RCC 7860 (cell line): ENCODE measurements around the gene TIMP2.
"Not testable (repeated sequence)": the region's sequence is repeated elsewhere in the genome, so short reads cannot be mapped to it uniquely, and the experiment has no call there.

Source experiments
- DNase-seq: peaks from one replicate; pipeline ENCODE4 v3.0.0-alpha.2; 2015; ENCODE audit warnings: low spot score
- FAIRE-seq: peaks from 2 replicates; lab custom pipeline; 2012; peaks lifted over from hg19 to GRCh38; lab: Jason Lieb, UNC

Gene TIMP2

DNA sequence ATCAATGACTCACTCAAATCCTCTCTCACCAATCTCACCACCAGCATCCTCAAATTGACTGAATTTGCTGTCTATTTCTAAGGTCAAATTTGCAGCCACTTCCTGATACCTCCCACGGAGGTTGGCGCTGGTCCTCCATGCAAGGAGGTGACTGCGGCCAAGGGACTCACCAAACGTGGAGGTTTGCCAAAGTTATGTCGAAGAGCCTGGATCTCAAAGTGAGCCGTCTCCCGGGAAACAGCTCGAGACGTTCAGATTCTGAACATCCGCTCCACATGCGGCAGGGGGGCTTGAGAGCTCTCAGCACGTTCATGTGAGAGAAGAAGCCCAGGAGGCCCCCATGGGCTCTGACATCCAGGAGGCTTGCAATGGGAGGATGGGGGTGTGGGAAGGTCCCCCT, 31.9 kb upstream of the TIMP2 start:
- DNase-seq (peak; percentile 51), FAIRE-seq (peak; percentile 7)

DNA sequence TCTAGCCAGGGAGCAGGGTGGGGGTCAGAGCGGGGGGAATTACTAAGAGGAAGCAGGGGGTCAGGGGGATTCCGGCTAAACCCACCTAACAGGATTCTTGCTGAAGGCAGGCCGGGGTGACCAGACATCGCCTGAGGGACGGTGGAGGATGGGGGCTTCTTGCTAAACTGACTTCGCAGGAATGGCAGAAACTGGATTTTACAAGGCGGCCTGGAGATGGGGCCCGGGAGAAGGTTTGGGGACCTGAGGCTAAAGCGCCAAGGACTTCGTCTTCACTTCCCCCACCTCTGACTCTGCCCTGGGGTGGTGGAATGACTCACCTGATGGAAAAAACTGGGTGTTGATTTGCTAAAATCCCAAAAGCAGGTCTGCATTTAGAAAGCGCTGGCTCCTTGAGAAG, 31.1 kb upstream of the TIMP2 start:
- FAIRE-seq = no peak
- DNase-seq = no peak

DNA sequence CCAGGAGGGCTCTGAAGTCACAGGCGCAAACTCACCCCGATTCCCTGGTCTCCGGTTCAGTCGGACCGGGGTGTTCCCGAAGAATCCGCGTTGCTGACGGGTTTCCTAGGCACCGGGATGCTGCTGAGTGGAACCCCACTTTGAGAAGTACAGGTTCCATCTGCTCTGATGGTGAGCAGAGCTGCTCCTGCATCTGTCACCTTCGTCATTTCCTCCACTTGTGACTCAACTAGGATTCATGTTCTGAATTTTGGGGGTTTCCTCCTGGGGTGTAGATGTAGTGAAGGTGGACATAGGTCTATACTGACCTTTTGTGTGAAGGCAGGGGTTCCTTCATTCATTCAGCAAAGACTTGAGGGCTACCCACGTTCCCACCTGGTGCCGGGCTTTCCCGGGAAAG, 29.5 kb upstream of the TIMP2 start:
- DNase-seq = no peak
- FAIRE-seq = no peak

DNA sequence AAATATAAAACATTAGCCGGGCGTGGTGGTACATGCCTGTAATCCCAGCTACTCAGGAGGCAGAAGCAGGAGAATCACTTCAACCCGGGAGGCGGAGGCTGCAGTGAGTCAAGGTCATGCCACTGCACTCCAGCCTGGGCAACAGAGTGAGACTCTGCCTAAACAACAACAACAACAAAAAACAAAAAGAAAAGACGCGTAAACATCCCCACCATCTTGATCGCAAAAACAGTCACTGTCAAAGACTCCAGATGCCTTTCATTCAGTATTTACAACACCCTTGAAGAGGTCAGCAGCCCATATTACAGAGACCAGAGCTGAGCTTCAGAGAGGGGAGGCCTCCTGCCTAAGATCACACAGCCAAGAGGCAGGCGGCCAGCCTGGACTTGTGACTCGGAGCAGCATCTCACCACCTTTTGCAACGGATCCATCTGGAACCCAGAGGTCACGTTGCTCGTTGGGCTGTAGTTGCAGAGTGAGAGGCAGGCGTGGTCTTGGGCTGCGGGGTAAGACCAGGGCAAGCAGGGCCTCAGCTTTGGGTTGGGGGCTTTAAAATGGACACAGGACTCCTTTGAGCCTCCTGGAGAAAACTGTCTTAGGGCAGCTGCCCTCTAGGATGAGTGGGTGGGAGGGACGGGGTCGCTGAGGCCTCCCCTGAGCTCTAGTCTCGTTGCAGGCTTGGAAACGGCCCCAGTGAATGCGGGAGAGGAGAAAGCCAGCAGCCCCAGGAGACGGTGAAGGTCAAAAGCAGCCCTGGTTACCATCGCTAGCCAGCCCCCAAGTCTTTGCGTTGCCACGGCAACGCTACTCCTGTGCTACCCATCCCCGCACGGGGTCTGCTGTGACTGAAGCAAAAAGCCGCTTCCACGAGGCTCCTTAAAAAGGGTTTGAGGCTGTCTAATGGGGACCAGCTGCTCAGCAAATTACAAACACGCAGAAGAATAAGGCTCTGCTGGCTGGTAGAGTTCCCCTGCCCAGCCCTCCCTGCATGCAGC, 28.5 kb upstream of the TIMP2 start:
- DNase-seq = no peak
- no peak for FAIRE-seq

DNA sequence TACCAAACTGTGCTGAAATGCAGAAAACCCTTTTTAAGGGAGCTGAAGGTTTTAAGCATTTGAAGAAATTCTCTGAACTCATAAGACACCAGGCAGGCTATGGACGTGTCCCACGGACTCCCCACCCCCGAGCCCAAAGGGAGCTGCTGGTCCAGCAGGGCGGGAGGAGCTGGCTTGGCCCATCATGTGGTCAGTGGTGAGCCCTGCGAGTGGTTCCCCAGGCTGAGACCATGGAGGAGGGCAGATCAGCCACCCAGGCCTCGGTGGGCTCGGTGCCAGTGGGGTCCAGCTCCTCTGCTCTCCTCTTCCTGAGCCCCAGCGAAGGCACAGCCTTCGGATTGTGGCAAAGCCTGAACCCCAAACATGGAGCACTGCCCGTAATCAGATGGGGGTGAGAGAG, 27.5 kb upstream of the TIMP2 start:
- FAIRE-seq (no peak), DNase-seq (no peak)

DNA sequence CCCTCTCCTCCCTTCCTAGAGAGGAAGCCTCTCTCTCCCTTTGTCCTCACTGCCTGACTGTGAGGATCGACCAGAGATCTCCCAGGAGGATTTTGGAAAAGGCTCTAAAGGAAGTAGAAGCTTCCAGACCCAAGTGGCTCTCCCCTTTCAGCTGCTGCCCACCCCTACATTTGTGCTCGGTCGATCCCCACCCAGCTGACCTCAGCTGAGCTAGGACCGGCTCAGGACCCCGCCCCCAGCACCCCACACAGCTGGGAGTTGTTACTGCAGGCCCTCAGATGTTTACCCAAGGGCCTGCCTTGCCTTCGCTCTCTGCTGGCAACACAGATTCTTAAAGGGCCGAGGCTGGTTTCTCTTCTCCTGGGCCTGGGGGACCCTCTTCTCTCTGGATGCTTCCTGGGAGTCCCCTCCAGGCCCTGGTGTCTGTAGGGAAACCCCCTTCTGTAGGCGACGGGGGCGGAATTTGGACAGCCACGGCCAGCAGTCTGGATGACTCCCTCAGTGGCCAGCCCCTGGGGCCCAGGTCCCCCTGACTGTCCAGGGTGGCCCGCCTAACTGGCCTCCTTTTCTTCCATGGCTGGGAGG, 26.9 kb upstream of the TIMP2 start:
- DNase-seq = no peak
- no peak for FAIRE-seq

DNA sequence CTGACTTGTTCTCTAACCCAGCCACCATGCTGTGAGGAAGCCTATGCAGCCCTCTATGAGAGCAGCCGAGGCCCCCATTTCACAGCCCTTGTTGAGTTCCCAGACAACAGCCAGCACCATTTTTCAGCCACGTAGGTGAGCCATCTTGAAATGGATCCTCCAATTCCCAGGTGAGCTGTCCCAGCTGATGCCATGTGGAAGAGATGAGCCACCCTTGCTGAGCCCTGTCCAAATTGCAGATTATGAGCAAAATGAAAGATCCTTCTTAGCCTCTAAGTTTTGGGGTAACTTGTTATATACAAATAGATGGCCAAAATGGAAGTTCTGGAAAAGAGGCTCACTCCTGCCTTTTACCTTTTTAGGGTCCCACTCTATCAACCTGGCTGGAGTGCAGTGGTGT, 25.7 kb upstream of the TIMP2 start:
- DNase-seq = no peak
- FAIRE-seq = no peak

DNA sequence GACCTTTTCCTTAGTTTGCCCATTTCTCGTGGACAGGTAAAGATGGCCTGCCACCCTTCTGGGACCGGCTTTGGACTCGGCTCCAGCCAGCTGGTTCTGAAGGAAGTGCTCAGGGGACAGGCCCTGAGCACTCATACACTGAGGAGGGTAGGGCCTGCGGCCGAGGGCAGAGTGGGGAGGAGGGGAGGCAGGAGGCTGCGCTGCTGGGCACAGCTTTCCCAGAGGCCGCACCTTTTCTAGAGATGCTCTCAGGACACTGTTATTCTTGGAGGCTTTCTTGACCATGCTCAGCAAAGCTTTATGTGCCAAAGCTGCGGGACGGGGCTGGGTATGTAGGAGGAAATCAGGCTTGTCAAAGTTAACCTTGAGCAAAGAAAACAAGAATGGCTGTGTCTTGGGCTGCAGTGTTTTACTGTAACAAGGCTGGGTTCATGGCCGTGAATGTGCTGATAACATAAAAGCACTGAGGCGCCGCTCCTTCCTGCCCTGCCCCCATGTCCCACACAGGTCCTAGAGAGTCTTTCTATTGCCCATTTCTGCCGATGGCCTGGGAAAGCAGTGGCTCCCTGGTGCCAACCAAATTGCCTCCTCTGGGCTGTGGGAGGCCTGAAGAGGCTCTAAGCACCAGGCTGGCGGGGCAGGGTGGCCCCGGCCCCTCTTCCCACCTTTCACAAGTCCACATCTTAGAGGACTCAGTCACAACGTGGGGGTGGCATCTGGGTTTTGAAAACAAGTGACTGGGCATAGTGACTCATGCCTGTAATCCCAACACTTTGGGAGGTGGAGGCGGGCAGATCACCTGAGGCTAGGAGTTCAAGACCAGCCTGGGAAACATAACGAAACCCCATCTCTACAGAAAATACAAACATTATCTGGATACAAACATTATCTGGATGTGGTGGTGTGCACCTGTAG, 22.3 kb upstream of the TIMP2 start:
- DNase-seq (no peak), FAIRE-seq (no peak)

DNA sequence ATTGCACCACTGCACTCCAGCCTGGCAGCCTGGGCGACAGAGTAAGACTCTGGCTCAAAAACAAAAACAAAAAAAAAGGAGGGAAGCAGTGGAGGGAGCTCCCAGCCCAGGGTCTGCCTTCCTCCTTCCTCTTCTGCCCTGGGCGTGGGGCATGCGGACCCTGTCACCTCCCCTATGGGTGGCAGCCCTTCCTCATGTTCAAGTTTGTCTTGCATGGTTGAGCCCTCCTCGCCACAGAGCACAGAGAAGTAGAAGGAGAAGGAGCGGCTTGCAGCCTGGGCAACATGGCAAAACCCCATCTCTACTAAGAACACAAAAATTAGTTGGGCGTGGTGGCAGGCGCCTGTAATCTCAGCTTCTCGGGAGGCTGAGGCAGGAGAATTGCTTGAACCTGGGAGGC, 21.4 kb upstream of the TIMP2 start:
- DNase-seq (no peak), FAIRE-seq (no peak)

DNA sequence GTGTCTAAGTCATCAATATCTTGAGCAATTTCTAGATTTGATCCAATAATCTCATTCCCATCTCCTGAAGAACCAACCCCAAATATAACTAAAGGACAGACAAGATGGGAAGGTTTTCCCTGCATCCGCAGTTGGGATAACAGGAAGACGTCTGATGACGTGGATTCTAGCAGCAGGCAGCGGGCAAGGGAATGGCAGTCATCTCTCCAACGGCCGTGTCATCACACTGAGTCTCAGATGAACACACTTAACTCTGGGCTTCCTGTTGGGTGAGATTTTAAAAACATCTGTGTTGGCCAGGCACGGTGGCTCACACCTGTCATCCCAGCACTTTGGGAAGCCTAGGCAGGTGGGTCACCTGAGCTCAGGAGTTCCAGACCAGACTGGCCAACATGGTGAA, 20.9 kb upstream of the TIMP2 start:
- FAIRE-seq (no peak), DNase-seq (no peak)

DNA sequence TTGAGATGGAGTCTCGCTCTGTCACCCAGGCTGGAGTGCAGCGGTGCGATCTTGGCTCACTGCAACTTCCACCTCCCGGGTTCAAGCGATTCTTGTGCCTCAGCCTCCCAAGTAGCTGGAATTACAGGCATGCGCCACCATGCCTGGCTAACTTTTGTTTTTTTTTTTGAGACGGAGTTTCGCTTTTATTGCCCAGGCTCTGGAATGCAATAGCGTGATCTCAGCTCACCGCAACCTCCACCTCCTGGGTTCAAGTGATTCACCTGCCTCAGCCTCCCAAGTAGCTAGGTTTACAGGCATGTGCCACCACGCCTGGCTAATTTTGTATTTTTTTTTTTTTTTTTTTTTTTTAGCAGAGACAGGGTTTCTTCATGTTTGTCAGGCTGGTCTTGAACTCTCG, 20.3 kb upstream of the TIMP2 start:
- not testable (repeated sequence) for DNase-seq, FAIRE-seq

DNA sequence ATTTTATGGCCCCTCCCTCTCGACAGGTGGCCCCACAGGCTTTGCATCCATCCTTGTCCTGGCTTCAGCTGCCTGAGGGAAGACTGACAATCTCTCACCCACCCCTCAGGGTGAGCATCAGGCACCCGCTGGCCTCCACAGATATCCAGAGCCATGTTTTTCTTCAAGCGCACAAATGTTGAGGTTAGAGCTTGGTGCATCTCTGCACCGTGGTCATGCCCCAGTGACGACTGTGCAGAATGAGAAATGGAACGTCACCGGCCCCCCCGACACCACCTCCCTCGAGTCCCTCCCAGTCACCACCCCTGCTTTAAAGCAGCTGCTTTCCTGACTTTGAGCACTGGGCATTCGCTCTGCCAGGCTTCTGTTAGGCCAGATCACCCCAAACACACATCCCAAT, 19.8 kb upstream of the TIMP2 start:
- FAIRE-seq (no peak), DNase-seq (no peak)

DNA sequence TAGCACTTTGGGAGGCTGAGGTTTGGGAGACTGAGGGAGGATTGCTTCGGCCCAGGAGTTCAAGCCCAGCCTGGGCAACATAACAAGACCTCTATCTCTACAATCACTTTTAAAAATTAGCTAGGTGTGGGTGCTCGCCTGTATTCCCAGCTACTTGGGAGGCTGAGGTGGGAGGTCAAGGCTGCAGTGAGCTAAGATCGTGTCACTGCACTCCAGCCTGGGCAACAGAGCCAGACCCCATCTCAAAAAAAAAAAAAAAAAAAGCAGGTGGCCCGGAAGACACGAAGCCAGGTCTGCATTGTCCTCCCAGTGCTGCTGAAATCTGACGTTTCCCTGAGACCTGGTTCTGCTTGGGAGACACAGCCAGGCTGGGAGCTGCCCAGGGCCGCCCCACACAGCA, 18.8 kb upstream of the TIMP2 start:
- no peak for DNase-seq
- FAIRE-seq = no peak

DNA sequence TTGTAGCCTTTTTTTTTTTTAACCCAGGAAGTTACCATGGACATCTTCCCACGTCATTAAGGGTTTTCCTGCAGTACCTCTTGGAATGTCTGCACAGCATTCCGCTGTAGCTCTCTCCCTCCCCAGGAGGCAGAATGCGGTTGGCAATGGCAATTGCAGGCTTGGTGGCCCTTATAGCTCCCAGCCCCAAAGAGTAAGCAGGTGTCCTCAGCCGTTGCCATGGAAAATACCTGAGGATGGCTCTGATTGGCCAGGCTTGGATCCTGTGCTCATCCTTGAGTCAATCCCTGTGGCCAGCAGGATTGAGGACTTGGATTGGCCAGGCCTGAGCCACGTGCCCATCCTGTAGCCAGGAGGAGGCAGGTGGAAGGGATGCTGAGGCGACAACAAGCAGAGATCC, 15.5 kb upstream of the TIMP2 start:
- FAIRE-seq (no peak), DNase-seq (no peak)

DNA sequence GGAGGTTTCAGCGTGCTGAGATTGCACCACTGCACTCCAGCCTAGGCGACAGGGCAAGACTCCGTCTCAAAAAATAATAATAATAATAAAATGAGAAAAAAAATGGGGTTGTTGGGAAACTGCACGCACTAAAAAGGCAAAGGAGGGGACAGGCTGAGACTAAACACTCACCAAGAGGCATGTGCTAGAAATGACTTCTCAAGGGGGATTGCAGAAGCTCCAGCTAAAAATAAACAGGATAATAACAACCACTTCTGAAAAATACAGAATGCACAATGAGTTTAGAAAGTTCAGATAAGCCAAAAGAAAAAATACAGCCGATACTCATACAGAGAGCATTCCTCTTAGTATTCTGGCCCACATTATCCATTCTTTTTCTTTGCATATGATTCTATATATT, 15.1 kb upstream of the TIMP2 start:
- DNase-seq (no peak), FAIRE-seq (no peak)

DNA sequence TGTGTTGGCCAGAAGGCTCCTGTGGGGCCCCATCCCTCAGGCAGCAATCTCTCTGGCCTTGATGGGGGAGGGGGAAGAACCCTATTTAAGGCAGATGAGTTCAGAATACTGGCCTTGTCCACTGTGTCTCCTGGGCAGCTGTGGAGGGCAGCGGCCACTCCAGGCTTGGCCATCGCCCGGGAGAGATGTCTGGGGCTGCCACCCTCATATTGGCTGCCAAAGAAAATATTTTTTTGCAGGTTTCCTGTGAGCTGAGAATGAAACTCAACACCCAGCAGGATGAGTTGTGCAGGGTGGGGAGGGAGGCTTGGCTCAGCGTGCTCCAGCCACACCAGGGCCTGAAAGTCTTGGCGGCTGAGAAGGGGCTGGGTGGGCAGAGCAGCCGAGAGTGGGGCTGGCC, 14.4 kb upstream of the TIMP2 start:
- FAIRE-seq = no peak
- DNase-seq = no peak

DNA sequence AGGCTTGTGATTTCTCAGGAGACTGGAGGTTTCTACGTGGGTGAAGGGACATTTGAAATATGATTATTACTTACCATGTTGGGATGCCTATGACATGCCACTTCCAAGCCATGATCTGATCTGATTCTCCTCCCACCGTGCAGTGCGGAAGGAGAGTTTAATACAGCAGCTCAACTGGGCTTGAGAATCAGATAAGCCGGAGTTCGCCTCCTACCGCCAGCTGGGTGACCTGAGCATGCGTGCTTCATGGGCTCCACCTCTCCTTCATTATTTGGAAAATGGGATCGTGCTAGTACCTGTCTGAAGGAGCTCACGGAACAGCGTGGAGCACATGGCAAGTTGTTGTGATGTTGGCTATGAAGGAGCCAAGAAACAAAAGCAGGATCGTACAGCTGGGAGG, 12.4 kb upstream of the TIMP2 start:
- FAIRE-seq (no peak), DNase-seq (no peak)

DNA sequence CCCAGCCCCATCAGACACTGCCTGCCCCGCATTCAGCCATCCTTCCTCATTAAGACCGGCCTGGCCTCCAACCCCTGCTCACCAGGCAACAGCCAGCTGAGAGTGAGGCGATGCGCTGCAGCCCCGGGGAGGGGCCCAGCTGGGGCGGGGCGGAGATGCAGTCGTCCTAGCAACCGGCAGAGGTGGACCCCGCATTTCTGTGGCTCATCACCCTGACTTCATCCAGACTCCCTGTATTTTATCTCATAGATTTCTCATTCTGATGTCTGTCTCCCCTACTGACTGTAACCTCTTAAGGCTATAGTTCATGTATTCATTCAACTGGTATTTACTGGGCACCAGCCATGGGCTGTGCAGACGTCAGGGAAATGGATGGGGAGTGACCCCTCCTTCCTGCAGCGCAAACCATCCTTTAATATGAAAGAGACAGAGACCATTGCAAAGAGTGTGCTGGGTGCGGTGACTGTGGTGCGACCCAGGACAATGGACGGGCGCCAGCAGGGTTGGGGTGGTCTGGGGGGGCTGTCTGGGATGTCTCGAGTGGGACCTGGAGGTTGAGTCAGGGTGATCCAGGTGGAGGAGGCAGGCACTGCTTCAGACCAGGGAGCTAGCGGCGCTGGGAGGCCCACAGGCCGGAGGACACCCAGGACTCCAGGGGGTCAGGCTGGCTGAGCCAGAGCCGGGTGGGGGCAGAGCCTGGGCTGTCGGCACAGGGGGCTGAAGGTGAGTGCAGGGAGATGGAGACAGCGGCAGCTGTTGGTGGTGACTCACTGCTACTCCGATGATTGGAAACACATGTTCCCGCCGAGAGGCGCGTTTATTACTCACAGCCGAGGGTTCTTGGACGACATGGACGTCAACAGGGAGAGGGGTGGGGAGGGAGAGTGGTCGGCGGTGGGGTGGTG, 10.5 kb upstream of the TIMP2 start:
- FAIRE-seq = no peak
- peak; percentile 58 for DNase-seq

DNA sequence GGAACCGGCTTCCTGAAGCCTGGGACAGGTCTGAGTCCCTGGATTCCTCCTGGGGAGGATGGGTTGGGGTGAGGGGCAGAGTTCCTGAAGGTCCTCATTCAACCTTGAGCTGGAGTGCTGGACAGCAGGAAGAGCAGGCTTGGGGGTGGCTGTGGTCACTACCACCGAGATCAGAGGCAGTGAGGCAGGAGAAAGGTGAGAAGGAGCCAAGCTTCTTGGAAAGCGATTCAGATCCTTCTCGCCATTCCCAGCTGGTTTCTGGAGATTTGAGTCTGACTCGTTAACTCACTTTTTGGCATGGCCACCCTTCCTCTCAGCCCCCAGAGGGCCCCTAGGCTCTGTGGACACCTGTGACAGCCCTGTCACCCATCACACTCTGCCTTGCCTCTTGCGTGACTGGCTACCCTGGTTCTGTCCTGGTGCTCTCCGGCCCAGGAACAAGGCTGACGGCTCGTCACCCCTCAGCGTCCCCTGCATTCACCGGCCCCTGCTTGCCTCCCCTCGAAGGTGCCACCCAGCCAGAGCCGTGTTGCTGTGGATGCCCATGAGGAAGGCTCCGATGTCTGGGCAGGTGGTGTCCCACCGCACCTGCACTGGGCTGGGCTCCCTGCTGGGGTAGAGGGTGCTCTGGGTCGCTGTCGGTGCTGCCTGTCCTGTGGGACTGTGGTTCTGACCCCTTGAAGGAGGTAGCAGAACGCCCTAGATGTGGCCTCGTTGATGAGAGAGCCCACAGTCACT, 9.7 kb upstream of the TIMP2 start:
- peak; percentile 49 for DNase-seq
- peak; percentile 21 for FAIRE-seq
